Measurements from ENCODE around the gene GMPPB. TPM values are rescaled to one million over a fixed set of nuclear protein-coding genes. Genes with fewer than 3 reads are reported as not detected.

GMPPB gene
- total and polyA plus RNA-seq, 2 of the 8 experiments (the other 6 are each of a cell fraction or from before 2014, with no cell fraction given): 20.9 to 23.9 TPM

GRCh38 chr3:49750056-49750455, 26.3 kb upstream of the GMPPB start:
- H2BK120ac ChIP-seq (replicated peaks; ENCODE audit: low read depth, low read length): no peak overlapping the region
- H3K36me3 ChIP-seq (ENCODE audit: control insufficient read depth in 2 of 4, insufficient read depth in 4 of 4, low read length in 3 of 4): peaks cover 0 to 6% (median 3%) of the 10 kb centered on the region in 4 experiments; a peak in 4 of 8 replicates
- no peak for TF ChIP-seq CHD1 (IDR thresholded peaks at IDR 0.05; ENCODE audit: low read depth, low read length)
- no peak for TF ChIP-seq TAF1 (IDR thresholded peaks at IDR 0.05; ENCODE audit: low read depth, low read length)
- no peak for TF ChIP-seq BRCA1 (IDR thresholded peaks at IDR 0.05; ENCODE audit: low read depth, low read length)
- TF ChIP-seq ATF3 (IDR thresholded peaks at IDR 0.05; ENCODE audit: insufficient read depth, low read depth, low read length): no peak
- no peak overlapping the region for H4K5ac ChIP-seq (ENCODE audit: insufficient read length, low read depth, low read length)
- no peaks in the 10 kb centered on the region for H3K27me3 ChIP-seq (replicated peaks in 1 of 4; ENCODE audit: control insufficient read depth in 3 of 4, extremely low read depth in 1 of 4, insufficient read depth in 3 of 4, low read length in 3 of 4)
- H3K23me2 ChIP-seq (ENCODE audit: low read depth, low read length): no peaks in the 10 kb centered on the region
- H3K4me3 ChIP-seq (ENCODE audit: extremely low read depth in 1 of 4, insufficient read depth in 2 of 4, low read depth in 3 of 4, low read length in 4 of 4): no peak overlapping the region
- no peak overlapping the region for H3K27ac ChIP-seq (ENCODE audit: low read depth, low read length)
- no peak overlapping the region for H3K56ac ChIP-seq (replicated peaks; ENCODE audit: insufficient read length, low read depth, low read length)
- ChIA-PET CTCF (ENCODE audit: partially characterized antibody) (interaction anchor here (0.6 to 1.9 kb wide), 5 partner anchors 9 to 161 kb away, joined by 3 to 4 read pairs (median 3); no protein-coding TSS in a partner anchor), POLR2A (ENCODE audit: partially characterized antibody) (interaction anchor here (2.2 kb wide), 1 partner anchor 23 kb away, joined by 6 read pairs; no protein-coding TSS in a partner anchor)
- H4K20me1 ChIP-seq (replicated peaks in 1 of 2; ENCODE audit: control insufficient read depth in 1 of 2, insufficient read depth in 2 of 2, low read length in 2 of 2): peaks cover 0 to 9% of the 10 kb centered on the region in 2 experiments
- no peak overlapping the region for H2AK5ac ChIP-seq (ENCODE audit: low read depth, low read length)
- no peak overlapping the region for H4K8ac ChIP-seq (ENCODE audit: extremely low read depth, insufficient read depth, low read length)
- no peaks in the 10 kb centered on the region for H3K9me3 ChIP-seq (ENCODE audit: insufficient read depth in 2 of 2, low read depth in 1 of 2, low read length in 1 of 2)
- no peaks in the 10 kb centered on the region for H3K4me1 ChIP-seq (replicated peaks in 1 of 4; ENCODE audit: control insufficient read depth in 3 of 4, insufficient read depth in 4 of 4, low read length in 3 of 4)
- H2BK5ac ChIP-seq (ENCODE audit: low read depth, low read length): no peak overlapping the region
- H2BK15ac ChIP-seq (ENCODE audit: low read length): no peak overlapping the region
- H2AFZ ChIP-seq (ENCODE audit: low read length): no peak overlapping the region
- H2BK12ac ChIP-seq (ENCODE audit: low read depth, low read length): no peak overlapping the region
- H3K79me1 ChIP-seq (ENCODE audit: low read depth, low read length): peaks cover 4% of the 10 kb centered on the region; the same call in 1 of the 2 replicates
- H3K4ac ChIP-seq (replicated peaks; ENCODE audit: insufficient read length, low read depth, low read length): no peak overlapping the region
- DNase-seq (ENCODE audit: low read depth in 1 of 2, low spot score in 2 of 2) (no peak), FAIRE-seq (no peak)
- no peak overlapping the region for H3K18ac ChIP-seq (ENCODE audit: extremely low read depth, low read length)
- peaks cover 0 to 34% of the 10 kb centered on the region in 2 experiments; a peak in 2 of 4 replicates for H3K79me2 ChIP-seq (ENCODE audit: control insufficient read depth in 1 of 2, insufficient read depth in 2 of 2, low read length in 2 of 2)
- H3K4me2 ChIP-seq (ENCODE audit: insufficient read depth in 1 of 2, low read depth in 2 of 2, low read length in 2 of 2): no peak overlapping the region
- H4K91ac ChIP-seq (replicated peaks; ENCODE audit: insufficient read length, low read length): no peak overlapping the region
- no peak overlapping the region for H3K23ac ChIP-seq (ENCODE audit: insufficient read length)
- no peak overlapping the region for H2BK20ac ChIP-seq (ENCODE audit: low read length)
- no peak overlapping the region for H3K9ac ChIP-seq (replicated peaks in 1 of 4; ENCODE audit: extremely low read depth in 1 of 4, low read depth in 3 of 4, low read length in 3 of 4)
- WGBS, 2 experiments (ENCODE audit: extremely low coverage in 1 of 2, insufficient coverage in 1 of 2, insufficient read length in 1 of 2, insufficient replicate concordance in 2 of 2, low coverage in 1 of 2, low lambda C conversion rate in 2 of 2, missing lambda C conversion rate in 1 of 2): 95% methylated on average over 4 of the region's 4 CpGs; no CpG with 5 or more reads in 1 of the 2 experiments
- H3K14ac ChIP-seq (ENCODE audit: insufficient read length): no peak overlapping the region

Measured in H1 (cell line).